Tibial nerve (tissue), 4 donors: ENCODE measurements around the gene TMED3.

Experiments
- EP300 ChIP-seq, 2 donors: sonication (generic); formaldehyde crosslinking; IDR thresholded peaks; one replicate each; pipeline ENCODE4 v1.6.1; 2017; ENCODE audit warnings: antibody characterized with exemption in 2 of 2, mild to moderate bottlenecking in 1 of 2
- POLR2A ChIP-seq, 2 donors: fragments of 450-650 bp; IDR thresholded peaks; one replicate each; pipeline ENCODE4 v1.6.1; 2017; ENCODE audit warnings: antibody characterized with exemption in 2 of 2, mild to moderate bottlenecking in 2 of 2, moderate library complexity in 2 of 2
- TF ChIP-seq, protein P1 (sequence below), 5 experiments: fragments of 200-600 bp in 3 of 5; fragments of 450-650 bp in 2 of 5; sonication (generic) in 3 of 5; IDR thresholded peaks; one replicate each; pipeline ENCODE4 v1.5.1; 2016 to 2019; ENCODE audit warnings: antibody characterized with exemption in 5 of 5, mild to moderate bottlenecking in 3 of 5, moderate library complexity in 2 of 5

DNA sequence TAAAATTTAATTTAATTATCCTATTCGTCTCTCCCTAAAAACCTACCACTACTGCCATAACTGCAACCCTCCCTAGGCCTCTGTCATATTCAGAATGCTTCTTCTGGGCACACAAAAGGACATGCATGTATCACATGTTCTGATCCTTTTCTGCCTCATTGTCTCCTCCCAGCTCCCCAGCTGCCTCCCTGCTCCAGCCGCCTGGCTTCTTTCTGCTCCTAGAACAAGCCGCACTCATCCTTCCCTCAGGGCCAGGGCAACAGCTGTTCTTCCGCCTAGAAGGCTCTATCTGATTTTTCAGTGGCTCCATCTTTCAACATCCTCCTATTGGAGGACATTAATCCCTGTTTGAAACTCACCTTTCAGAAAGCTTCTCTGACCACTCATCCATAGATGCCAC lies 38.6 kb downstream of the TMED3 start:
- TF ChIP-seq, protein P1, sequence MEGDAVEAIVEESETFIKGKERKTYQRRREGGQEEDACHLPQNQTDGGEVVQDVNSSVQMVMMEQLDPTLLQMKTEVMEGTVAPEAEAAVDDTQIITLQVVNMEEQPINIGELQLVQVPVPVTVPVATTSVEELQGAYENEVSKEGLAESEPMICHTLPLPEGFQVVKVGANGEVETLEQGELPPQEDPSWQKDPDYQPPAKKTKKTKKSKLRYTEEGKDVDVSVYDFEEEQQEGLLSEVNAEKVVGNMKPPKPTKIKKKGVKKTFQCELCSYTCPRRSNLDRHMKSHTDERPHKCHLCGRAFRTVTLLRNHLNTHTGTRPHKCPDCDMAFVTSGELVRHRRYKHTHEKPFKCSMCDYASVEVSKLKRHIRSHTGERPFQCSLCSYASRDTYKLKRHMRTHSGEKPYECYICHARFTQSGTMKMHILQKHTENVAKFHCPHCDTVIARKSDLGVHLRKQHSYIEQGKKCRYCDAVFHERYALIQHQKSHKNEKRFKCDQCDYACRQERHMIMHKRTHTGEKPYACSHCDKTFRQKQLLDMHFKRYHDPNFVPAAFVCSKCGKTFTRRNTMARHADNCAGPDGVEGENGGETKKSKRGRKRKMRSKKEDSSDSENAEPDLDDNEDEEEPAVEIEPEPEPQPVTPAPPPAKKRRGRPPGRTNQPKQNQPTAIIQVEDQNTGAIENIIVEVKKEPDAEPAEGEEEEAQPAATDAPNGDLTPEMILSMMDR (IDR thresholded peaks at IDR 0.05) = no peak
- no peak for TF ChIP-seq EP300 (IDR thresholded peaks at IDR 0.05)
- TF ChIP-seq POLR2A (IDR thresholded peaks at IDR 0.05) = no peak
